Activated T-cell treated with anti-CD3 and anti-CD28 coated beads, Interleukin-2, amount 50 U/mL, for 4 hours (primary cell): ENCODE results near the gene HIBADH. TPM values are rescaled to one million over a fixed set of nuclear protein-coding genes. Genes with fewer than 3 reads are reported as not detected.

Experiments used
- ATAC-seq, 2 donors: fragments of 200-7000 bp; cut with Tn5 transposase; one replicate each; pipeline ENCODE4 v1.10.0; 2021
- DNase-seq: peaks from one replicate; pipeline ENCODE4 v3.0.0-alpha.2; 2020
- H3K27me3 Mint-ChIP-seq: one replicate; pipeline ENCODE4 v1.8.0; 2021; ENCODE audit warnings: low read depth, mixed read lengths
- H3K36me3 Mint-ChIP-seq: one replicate; pipeline ENCODE4 v1.8.0; 2022; ENCODE audit warnings: mixed read lengths; ENCODE audit not compliant: insufficient read depth
- H3K4me1 Mint-ChIP-seq: one replicate; pipeline ENCODE4 v1.8.0; 2021; ENCODE audit warnings: low read depth, mixed read lengths
- H3K4me3 Mint-ChIP-seq: one replicate; pipeline ENCODE4 v1.8.0; 2021; ENCODE audit warnings: mild to moderate bottlenecking, moderate library complexity, mixed read lengths
- H3K9me3 Mint-ChIP-seq: one replicate; pipeline ENCODE4 v1.8.0; 2021; ENCODE audit warnings: mixed read lengths
- total RNA-seq, 3 donors: library from RNA; stranded (reverse); gene quantifications; one replicate each; pipeline ENCODE4 v1.2.1, GENCODE V29; 2021

HIBADH gene
- total RNA-seq, 3 donors from 2014 or later = 9.8 to 10.9 (median 10.8) TPM

GRCh38 chr7:27636326-27637006 is 26.2 kb downstream of the HIBADH start:
- Mint-ChIP-seq H3K4me3 (no peak overlapping the region), H3K9me3 (peaks cover 4% of the 10 kb centered on the region), H3K4me1 (peaks cover 26% of the 10 kb centered on the region), H3K36me3 (peaks cover 18% of the 10 kb centered on the region), H3K27me3 (no peaks in the 10 kb centered on the region)
- ATAC-seq = no peak
- DNase-seq = no peak

- Mint-ChIP-seq H3K27me3 (no peaks in the 10 kb centered on the region), H3K9me3 (peaks cover 4% of the 10 kb centered on the region), H3K4me3 (no peak overlapping the region), H3K36me3 (peaks cover 19% of the 10 kb centered on the region), H3K4me1 (peaks cover 23% of the 10 kb centered on the region)
- no peak for DNase-seq
- no peak for ATAC-seq
These were observed 27.0 kb downstream of the HIBADH start for GRCh38 chr7:27635728-27636127.

GRCh38 chr7:27634671-27635493 is 27.8 kb downstream of the HIBADH start:
- H3K4me1 Mint-ChIP-seq = peaks cover 23% of the 10 kb centered on the region
- H3K27me3 Mint-ChIP-seq = no peaks in the 10 kb centered on the region
- H3K36me3 Mint-ChIP-seq = peaks cover 19% of the 10 kb centered on the region
- H3K9me3 Mint-ChIP-seq = peaks cover 4% of the 10 kb centered on the region
- no peak for ATAC-seq
- DNase-seq = no peak
- no peak overlapping the region for H3K4me3 Mint-ChIP-seq

- no peaks in the 10 kb centered on the region for H3K9me3 Mint-ChIP-seq
- no peak overlapping the region for H3K4me3 Mint-ChIP-seq
- no peak for ATAC-seq
- no peak for DNase-seq
- peaks cover 17% of the 10 kb centered on the region for H3K36me3 Mint-ChIP-seq
- no peaks in the 10 kb centered on the region for H3K27me3 Mint-ChIP-seq
- H3K4me1 Mint-ChIP-seq = peaks cover 23% of the 10 kb centered on the region
These were observed 29.6 kb downstream of the HIBADH start for GRCh38 chr7:27633062-27633461.

DNA sequence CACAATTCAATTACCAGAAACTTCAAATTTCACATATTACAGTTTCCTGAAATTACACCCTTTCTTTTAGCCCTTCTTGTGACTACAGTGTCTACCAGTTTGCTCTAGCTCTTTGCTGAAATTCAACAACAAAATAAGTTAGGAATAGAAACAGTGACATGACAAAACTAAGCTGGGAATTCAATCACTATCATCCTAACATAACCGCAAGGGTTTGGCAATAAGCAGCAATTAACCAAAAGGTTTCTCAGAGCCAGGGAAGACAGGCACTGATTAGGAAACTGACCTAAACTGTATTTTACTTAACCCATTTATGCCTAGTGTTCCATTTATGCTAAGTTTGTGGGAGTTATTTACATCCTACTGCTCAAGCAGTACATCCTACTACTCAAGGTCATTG is 31.3 kb downstream of the HIBADH start:
- H3K4me1 Mint-ChIP-seq = peaks cover 15% of the 10 kb centered on the region
- no peaks in the 10 kb centered on the region for H3K9me3 Mint-ChIP-seq
- no peaks in the 10 kb centered on the region for H3K27me3 Mint-ChIP-seq
- H3K4me3 Mint-ChIP-seq = no peak overlapping the region
- ATAC-seq (no peak), DNase-seq (no peak)
- H3K36me3 Mint-ChIP-seq = peaks cover 22% of the 10 kb centered on the region

GRCh38 chr7:27627146-27627545 is 35.5 kb downstream of the HIBADH start:
- Mint-ChIP-seq H3K4me1 (no peaks in the 10 kb centered on the region), H3K27me3 (no peaks in the 10 kb centered on the region), H3K36me3 (peaks cover 33% of the 10 kb centered on the region), H3K9me3 (peaks cover 14% of the 10 kb centered on the region), H3K4me3 (no peak overlapping the region)
- no peak for ATAC-seq
- no peak for DNase-seq

DNA sequence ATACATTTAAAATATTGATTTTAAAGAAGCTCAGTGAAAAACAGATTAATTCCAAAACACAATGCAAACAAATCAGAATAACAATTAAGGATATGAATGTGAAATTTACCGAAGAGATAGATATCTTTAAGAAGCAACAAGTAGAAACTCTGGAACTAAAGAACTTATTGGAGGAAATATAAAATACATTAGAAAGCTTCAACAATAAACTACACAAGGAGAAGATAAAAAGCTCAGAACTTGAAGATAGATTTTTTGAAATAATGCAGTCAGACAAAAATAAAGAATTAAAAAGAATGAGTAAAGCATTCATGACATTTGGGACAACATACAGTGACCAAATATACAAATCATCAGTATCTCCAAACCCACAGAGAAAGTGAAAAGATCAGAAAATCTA is 43.2 kb downstream of the HIBADH start:
- no peak overlapping the region for H3K4me3 Mint-ChIP-seq
- H3K4me1 Mint-ChIP-seq = no peaks in the 10 kb centered on the region
- peaks cover 42% of the 10 kb centered on the region for H3K9me3 Mint-ChIP-seq
- DNase-seq = no peak
- no peaks in the 10 kb centered on the region for H3K27me3 Mint-ChIP-seq
- H3K36me3 Mint-ChIP-seq = peaks cover 46% of the 10 kb centered on the region
- no peak for ATAC-seq

- ATAC-seq (no peak), DNase-seq (no peak)
- no peaks in the 10 kb centered on the region for H3K4me1 Mint-ChIP-seq
- H3K9me3 Mint-ChIP-seq = peaks cover 34% of the 10 kb centered on the region
- H3K27me3 Mint-ChIP-seq = no peaks in the 10 kb centered on the region
- peaks cover 43% of the 10 kb centered on the region for H3K36me3 Mint-ChIP-seq
- H3K4me3 Mint-ChIP-seq = no peak overlapping the region
These were observed 44.9 kb downstream of the HIBADH start for GRCh38 chr7:27617651-27618381.

DNA sequence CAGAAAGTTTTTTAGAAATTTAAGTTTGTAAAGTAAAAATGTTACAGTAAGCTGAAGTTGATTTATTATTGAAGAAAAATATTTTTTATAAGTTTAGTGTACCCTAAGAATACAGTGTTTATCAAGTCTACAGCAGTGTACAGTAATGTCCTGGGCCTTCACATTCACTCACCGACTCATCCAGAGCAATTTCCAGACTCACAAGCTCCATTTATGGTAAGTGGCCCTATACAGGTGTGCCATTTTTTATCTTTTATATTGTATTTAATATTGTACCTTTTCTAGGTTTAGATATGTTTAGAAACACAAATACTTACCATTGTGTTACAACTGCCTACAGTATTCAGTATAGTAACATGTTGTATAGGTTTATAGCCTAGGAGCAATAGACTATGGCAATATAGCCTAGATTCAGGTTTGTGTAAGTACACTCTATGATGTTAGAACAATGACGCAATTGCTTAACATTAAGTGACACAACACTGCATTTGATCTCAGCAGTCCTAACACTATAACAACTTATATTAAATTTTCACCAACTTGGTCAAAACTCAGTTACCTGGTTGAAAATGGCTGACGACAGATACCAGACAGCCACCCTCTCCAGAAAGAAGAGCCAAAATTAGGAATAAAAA is 45.7 kb downstream of the HIBADH start:
- Mint-ChIP-seq H3K9me3 (peaks cover 27% of the 10 kb centered on the region), H3K4me1 (no peaks in the 10 kb centered on the region), H3K36me3 (peaks cover 36% of the 10 kb centered on the region), H3K4me3 (no peak overlapping the region), H3K27me3 (no peaks in the 10 kb centered on the region)
- DNase-seq (no peak), ATAC-seq (no peak)

GRCh38 chr7:27616186-27616491 is 46.5 kb downstream of the HIBADH start:
- H3K9me3 Mint-ChIP-seq = peaks cover 26% of the 10 kb centered on the region
- no peaks in the 10 kb centered on the region for H3K4me1 Mint-ChIP-seq
- no peak overlapping the region for H3K4me3 Mint-ChIP-seq
- H3K36me3 Mint-ChIP-seq = peaks cover 34% of the 10 kb centered on the region
- H3K27me3 Mint-ChIP-seq = no peaks in the 10 kb centered on the region
- ATAC-seq = no peak
- no peak for DNase-seq

DNA sequence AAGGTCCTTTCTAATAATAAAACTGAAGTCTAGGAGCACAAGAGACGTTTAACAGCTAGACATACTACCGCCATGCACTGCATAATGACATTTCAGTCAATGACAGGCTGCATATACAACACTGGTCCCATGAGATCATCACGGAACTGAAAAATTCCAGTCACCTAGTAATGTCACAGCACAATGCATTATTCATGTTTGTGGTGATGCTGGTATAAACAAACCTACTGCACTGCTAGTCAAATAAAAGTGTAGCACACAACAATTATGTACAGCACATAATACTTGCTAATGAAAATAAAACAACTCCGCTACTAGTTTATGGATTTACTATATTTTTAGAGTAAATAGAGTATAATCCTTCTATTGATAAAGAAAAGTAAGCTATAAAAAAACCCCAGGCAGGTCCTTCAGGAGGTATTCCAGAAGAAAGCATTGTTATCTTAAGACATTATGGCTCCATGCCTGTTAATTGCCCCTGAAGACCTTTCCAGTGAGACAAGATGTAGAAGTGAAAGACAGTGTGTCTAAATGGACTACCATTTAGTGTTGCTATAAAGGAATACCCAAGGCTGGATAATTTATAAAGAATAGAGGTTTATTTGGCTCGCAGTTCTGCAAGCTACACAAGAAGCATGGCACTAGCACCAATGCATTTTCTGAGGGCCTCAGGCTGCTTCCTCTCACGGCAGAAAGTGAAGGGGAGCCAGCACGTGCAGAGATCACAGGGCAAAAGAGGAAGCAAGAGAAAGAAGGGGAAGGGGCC is 47.1 kb downstream of the HIBADH start:
- H3K4me1 Mint-ChIP-seq = no peaks in the 10 kb centered on the region
- DNase-seq (no peak), ATAC-seq (no peak)
- H3K36me3 Mint-ChIP-seq = peaks cover 29% of the 10 kb centered on the region
- no peaks in the 10 kb centered on the region for H3K27me3 Mint-ChIP-seq
- H3K4me3 Mint-ChIP-seq = no peak overlapping the region
- H3K9me3 Mint-ChIP-seq = peaks cover 21% of the 10 kb centered on the region

DNA sequence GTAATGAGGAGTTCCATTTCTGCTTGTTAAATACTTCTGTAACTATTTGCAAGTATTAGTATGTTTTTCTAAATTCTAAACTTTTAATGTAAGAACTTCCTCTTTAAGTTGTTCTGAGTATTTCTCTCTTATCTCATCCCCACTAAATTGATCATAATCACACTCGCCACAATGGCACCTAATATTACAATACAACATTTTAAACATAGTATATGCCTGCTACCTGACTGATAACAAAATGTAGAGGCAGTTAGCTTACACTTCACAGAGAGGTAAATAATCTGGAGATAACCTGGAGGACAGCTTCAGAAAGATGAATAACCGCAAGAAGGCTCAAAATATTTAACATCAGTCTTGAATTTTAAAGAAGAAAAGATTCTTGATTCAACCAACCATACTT is 48.6 kb downstream of the HIBADH start:
- ATAC-seq (no peak), DNase-seq (no peak)
- peaks cover 29% of the 10 kb centered on the region for H3K36me3 Mint-ChIP-seq
- H3K4me3 Mint-ChIP-seq = no peak overlapping the region
- no peaks in the 10 kb centered on the region for H3K27me3 Mint-ChIP-seq
- H3K4me1 Mint-ChIP-seq = no peaks in the 10 kb centered on the region
- H3K9me3 Mint-ChIP-seq = peaks cover 9% of the 10 kb centered on the region

GRCh38 chr7:27611059-27611458 is 51.6 kb downstream of the HIBADH start:
- Mint-ChIP-seq H3K9me3 (no peaks in the 10 kb centered on the region), H3K4me3 (no peak overlapping the region), H3K27me3 (no peaks in the 10 kb centered on the region), H3K4me1 (no peaks in the 10 kb centered on the region), H3K36me3 (peaks cover 17% of the 10 kb centered on the region)
- DNase-seq (no peak), ATAC-seq (no peak)
